Trophoblast cell (in vitro differentiated cells and primary cell): Measurements from ENCODE around the gene PLPPR3.

ENCODE experiments used
- DNase-seq, 2 donors: peaks; one replicate each; pipeline ENCODE4 v3.0.0-alpha.2; 2016
- H2AFZ ChIP-seq: 2 replicates; pipeline ENCODE4 v1.6.1; 2013; ENCODE audit warnings: low read length, moderate library complexity, mild to moderate bottlenecking; ENCODE audit not compliant: insufficient read depth, poor library complexity
- H2AK5ac ChIP-seq: 2 replicates; pipeline ENCODE4 v1.6.1; 2013; ENCODE audit warnings: mild to moderate bottlenecking, low read length
- H2BK120ac ChIP-seq: 2 replicates; pipeline ENCODE4 v1.6.1; 2013; ENCODE audit warnings: low read length, mild to moderate bottlenecking, moderate library complexity; ENCODE audit not compliant: insufficient read depth, poor library complexity
- H2BK12ac ChIP-seq: 2 replicates; pipeline ENCODE4 v1.6.1; 2013; ENCODE audit warnings: mild to moderate bottlenecking, low read length, moderate library complexity
- H2BK5ac ChIP-seq: 2 replicates; pipeline ENCODE4 v1.6.1; 2013; ENCODE audit warnings: low read length, low read depth, moderate library complexity, mild to moderate bottlenecking; ENCODE audit not compliant: poor library complexity
- H3K14ac ChIP-seq: 2 replicates; pipeline ENCODE4 v1.6.1; 2013; ENCODE audit warnings: mild to moderate bottlenecking, low read length
- H3K18ac ChIP-seq: 2 replicates; pipeline ENCODE4 v1.6.1; 2013; ENCODE audit warnings: mild to moderate bottlenecking, low read length
- H3K23ac ChIP-seq: 2 replicates; pipeline ENCODE4 v1.6.1; 2013; ENCODE audit warnings: low read length
- H3K27ac ChIP-seq: 2 replicates; pipeline ENCODE4 v1.5.1; 2013; ENCODE audit warnings: low read depth, mild to moderate bottlenecking, inconsistent platforms, low read length, moderate library complexity
- H3K27me3 ChIP-seq: 2 replicates; pipeline ENCODE4 v1.6.1; 2013; ENCODE audit warnings: inconsistent platforms, mild to moderate bottlenecking, low read length, moderate library complexity; ENCODE audit not compliant: insufficient read depth
- H3K36me3 ChIP-seq, 2 experiments: 1 replicate in 1 of 2; 2 replicates in 1 of 2; pipeline ENCODE4 v1.6.1; 2013; ENCODE audit warnings: low read length in 2 of 2, mild to moderate bottlenecking in 2 of 2, moderate library complexity in 1 of 2; ENCODE audit not compliant: insufficient read depth in 2 of 2, control insufficient read depth in 1 of 2
- H3K4ac ChIP-seq: 2 replicates; pipeline ENCODE4 v1.6.1; 2013; ENCODE audit warnings: low read depth, mild to moderate bottlenecking, low read length, moderate library complexity
- H3K4me1 ChIP-seq, 2 experiments: 1 replicate in 1 of 2; 2 replicates in 1 of 2; pipeline ENCODE4 v1.6.1; 2013; ENCODE audit warnings: low read length in 2 of 2, mild to moderate bottlenecking in 2 of 2, moderate library complexity in 1 of 2; ENCODE audit not compliant: insufficient read depth in 2 of 2, control insufficient read depth in 1 of 2
- H3K4me2 ChIP-seq: 2 replicates; pipeline ENCODE4 v1.6.1; 2013; ENCODE audit warnings: inconsistent platforms, mild to moderate bottlenecking, low read length, moderate library complexity
- H3K4me3 ChIP-seq: 2 replicates; pipeline ENCODE4 v1.5.1; 2013; ENCODE audit warnings: mild to moderate bottlenecking, low read depth, low read length, inconsistent platforms
- H3K79me1 ChIP-seq: one replicate; pipeline ENCODE4 v1.6.1; 2013; ENCODE audit warnings: low read length
- H3K79me2 ChIP-seq: 2 replicates; pipeline ENCODE4 v1.6.1; 2013; ENCODE audit warnings: low read length, mild to moderate bottlenecking; ENCODE audit not compliant: control insufficient read depth, insufficient read depth, poor library complexity
- H3K9ac ChIP-seq: 2 replicates; pipeline ENCODE4 v1.6.1; 2013; ENCODE audit warnings: mild to moderate bottlenecking, low read length
- H3K9me3 ChIP-seq: 2 replicates; pipeline ENCODE4 v1.6.1; 2013; ENCODE audit warnings: low read depth, mild to moderate bottlenecking, control low read depth, inconsistent platforms, low read length; ENCODE audit not compliant: insufficient read depth
- H4K12ac ChIP-seq: 2 replicates; pipeline ENCODE4 v1.6.1; 2013; ENCODE audit warnings: low read depth, mild to moderate bottlenecking, low read length, moderate library complexity
- H4K8ac ChIP-seq: 2 replicates; pipeline ENCODE4 v1.6.1; 2013; ENCODE audit warnings: low read depth, mild to moderate bottlenecking, low read length, moderate library complexity
- H4K91ac ChIP-seq: one replicate; pipeline ENCODE4 v1.6.1; 2013; ENCODE audit warnings: low read depth, mild to moderate bottlenecking, low read length, moderate library complexity
- WGBS: extraction: QIAGEN DNeasy Blood & Tissue Kit; methylation state at CpG from one replicate; pipeline ENCODE4 v1.1.7; 2013; ENCODE audit warnings: missing lambda C conversion rate; ENCODE audit not compliant: insufficient read length, insufficient coverage; ENCODE audit errors: extremely low coverage; 5-methylcytosine and 5-hydroxymethylcytosine counted together

Gene PLPPR3

DNA sequence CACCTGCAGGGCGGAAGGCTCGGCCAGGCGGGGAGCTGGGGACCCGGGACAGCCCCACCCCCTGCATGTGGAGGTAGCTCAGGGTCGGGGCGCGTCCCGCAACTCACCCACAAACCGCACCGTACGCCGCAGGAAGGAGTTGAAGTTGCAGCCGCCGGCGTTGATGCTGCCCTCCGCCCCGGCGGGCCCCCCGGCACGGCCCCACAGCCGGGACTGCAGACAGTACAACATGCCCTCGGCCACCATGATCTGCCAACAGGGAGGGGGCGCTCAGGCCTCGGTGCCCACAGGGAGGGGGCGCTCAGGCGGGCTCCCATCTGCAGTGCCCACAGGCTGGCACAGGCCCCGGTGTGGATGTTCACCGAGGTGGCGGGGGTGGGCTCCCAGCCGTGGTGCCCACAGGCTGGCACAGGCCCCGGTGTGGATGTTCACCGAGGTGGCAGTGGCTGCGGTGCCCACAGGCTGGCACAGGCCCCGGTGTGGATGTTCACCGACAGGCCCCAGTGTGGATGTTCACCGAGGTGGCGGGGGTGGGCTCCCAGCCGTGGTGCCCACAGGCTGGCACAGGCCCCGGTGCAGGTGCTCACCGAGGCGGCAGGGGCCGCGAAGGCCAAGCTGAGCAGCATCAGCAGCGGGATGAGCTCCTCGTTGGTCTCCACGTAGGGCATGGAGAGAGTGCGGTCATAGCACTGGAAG, 6.5 kb downstream of the PLPPR3 start:
- H3K23ac ChIP-seq, result no peak overlapping the region
- no peak overlapping the region for H2BK12ac ChIP-seq
- no peak overlapping the region for H4K91ac ChIP-seq
- no peak overlapping the region for H2BK120ac ChIP-seq
- H3K18ac ChIP-seq, result no peak overlapping the region
- no peak overlapping the region for H4K12ac ChIP-seq
- H2BK5ac ChIP-seq, result no peak overlapping the region
- H3K27ac ChIP-seq, result no peak overlapping the region
- no peak overlapping the region for H3K14ac ChIP-seq
- H3K4ac ChIP-seq, result no peak overlapping the region
- H3K4me1 ChIP-seq, result no peaks in the 10 kb centered on the region
- DNase-seq, result no peak
- H3K4me2 ChIP-seq, result no peak overlapping the region
- H3K4me3 ChIP-seq, result no peak overlapping the region
- H4K8ac ChIP-seq, result no peak overlapping the region
- H2AFZ ChIP-seq, result no peak overlapping the region
- peaks cover 6% of the 10 kb centered on the region for H3K9me3 ChIP-seq
- WGBS, result no CpG with 5 or more reads among the region's 47 CpGs
- H3K27me3 ChIP-seq, result no peaks in the 10 kb centered on the region
- H2AK5ac ChIP-seq, result no peak overlapping the region
- no peak overlapping the region for H3K9ac ChIP-seq
- H3K36me3 ChIP-seq, result peaks cover 48 to 63% of the 10 kb centered on the region in 2 experiments
- H3K79me1 ChIP-seq, result no peaks in the 10 kb centered on the region
- no peaks in the 10 kb centered on the region for H3K79me2 ChIP-seq

DNA sequence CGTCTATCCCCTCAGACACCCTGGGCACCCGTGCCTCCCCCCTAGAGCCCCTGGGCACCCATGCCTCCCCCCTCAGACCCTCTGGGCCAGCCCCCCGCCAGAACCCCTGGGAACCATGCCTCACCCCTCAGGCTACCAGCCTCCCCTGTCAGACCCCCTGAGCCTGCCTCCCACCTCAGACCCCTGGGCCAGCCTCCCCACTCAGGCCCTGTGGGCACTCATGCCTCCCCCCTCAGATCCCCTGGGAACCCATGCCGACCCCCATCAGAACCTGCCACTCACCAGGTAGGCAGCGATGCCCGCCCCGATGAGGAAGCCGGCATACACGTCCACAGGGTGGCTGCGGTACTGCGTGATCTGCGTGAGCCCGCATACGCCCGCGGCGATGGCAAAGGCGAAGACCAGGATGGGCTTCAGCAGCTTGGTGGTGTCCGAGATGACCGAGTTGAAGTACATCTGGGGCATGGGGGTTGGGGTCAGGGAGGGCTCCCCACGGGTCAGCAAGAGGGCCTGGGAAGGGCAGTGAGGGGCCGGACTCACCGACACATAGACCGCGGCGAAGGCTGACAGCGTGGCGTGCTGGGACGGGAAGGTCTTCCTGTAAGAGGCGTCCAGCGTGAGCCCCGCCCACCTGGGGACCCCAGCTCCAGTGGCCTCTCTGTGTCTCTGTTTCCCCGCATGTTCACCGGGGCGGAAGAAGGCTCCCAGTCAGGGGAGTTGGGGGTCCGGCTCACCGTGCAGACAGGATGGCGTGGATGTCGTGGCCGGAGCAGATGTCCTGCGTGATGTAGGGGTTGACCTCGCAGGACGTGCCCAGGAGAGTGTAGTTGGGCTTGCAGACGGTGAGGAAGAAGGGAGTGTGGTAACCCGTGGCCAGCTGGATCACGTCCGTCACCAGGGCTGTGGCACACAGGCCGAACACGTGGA, 7.3 kb downstream of the PLPPR3 start:
- Histone ChIP-seq H2BK5ac (no peak overlapping the region), H3K18ac (no peak overlapping the region), H2BK12ac (no peak overlapping the region), H2BK120ac (no peak overlapping the region), H2AK5ac (no peak overlapping the region), H4K8ac (no peak overlapping the region), H3K36me3 (peaks cover 56 to 71% of the 10 kb centered on the region in 2 experiments), H3K79me2 (no peaks in the 10 kb centered on the region), H2AFZ (no peak overlapping the region), H3K23ac (no peak overlapping the region), H4K12ac (no peak overlapping the region), H3K4ac (no peak overlapping the region), H3K14ac (no peak overlapping the region), H3K4me2 (no peak overlapping the region), H3K9ac (no peak overlapping the region), H3K4me3 (no peak overlapping the region), H3K9me3 (peaks cover 6% of the 10 kb centered on the region), H3K4me1 (no peaks in the 10 kb centered on the region), H4K91ac (no peak overlapping the region), H3K27me3 (no peaks in the 10 kb centered on the region), H3K27ac (no peak overlapping the region), H3K79me1 (no peaks in the 10 kb centered on the region)
- peak in 1 of 2 donors; percentile 48 for DNase-seq
- WGBS, result no CpG with 5 or more reads among the region's 49 CpGs

DNA sequence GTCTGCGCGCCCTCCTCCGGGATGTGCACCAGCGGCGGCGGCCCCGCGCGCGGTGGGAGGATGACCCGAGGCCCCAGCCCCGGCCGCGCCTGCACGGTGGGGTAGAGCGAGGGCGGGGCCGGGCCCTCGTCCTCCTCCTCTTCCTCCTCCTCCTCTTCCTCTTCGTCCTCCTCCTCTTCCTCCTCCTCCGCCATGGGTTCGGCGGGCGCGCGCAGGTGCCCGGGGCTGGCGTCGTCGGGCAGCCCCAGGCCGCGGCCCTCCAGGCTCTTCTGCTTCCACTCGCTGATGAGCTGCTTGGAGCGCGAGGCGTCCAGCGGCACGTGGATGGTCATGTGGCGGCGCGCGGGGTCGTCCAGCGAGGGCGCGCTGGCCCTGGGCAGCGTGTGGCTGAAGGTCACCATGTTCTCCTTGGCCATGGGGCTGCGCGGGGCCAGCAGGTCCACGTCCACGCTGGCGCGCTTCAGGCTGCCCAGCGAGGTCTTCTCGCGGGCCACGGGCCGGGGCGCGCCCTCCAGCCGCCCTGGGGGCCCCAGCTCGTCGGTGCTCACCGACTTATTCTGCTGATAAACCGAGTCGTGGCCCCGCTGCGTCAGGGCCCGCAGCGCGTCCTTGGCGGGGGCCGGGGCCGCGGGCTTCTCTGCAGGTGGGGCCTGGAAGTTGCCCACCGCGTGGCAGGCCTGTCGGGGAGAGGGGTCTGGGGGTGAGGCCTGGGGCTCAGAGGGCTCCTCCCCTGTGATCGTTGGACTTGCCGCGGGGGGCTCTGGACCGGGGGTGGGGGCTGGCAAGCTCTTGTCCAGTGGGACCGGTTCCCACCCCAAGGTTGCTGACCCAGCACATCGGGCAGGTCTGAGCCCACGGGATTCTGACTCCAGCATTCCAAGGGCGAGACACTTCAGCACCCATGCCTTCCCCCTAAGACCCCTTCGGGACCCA, 8.3 kb downstream of the PLPPR3 start:
- Histone ChIP-seq H3K9me3 (peaks cover 6% of the 10 kb centered on the region), H3K18ac (no peak overlapping the region), H3K27ac (no peak overlapping the region), H3K4me2 (no peak overlapping the region), H2BK12ac (no peak overlapping the region), H3K23ac (no peak overlapping the region), H2AFZ (no peak overlapping the region), H2AK5ac (no peak overlapping the region), H3K14ac (no peak overlapping the region), H3K4me1 (no peaks in the 10 kb centered on the region), H2BK120ac (no peak overlapping the region), H3K27me3 (no peaks in the 10 kb centered on the region), H3K36me3 (peaks cover 65 to 80% of the 10 kb centered on the region in 2 experiments), H3K79me2 (no peaks in the 10 kb centered on the region), H2BK5ac (no peak overlapping the region), H4K12ac (no peak overlapping the region), H3K79me1 (no peaks in the 10 kb centered on the region), H4K91ac (no peak overlapping the region), H3K4ac (no peak overlapping the region), H3K9ac (no peak overlapping the region), H4K8ac (no peak overlapping the region), H3K4me3 (peak overlapping the region; percentile 26)
- peak in 1 of 2 donors; percentile 39 for DNase-seq
- no CpG with 5 or more reads among the region's 87 CpGs for WGBS

DNA sequence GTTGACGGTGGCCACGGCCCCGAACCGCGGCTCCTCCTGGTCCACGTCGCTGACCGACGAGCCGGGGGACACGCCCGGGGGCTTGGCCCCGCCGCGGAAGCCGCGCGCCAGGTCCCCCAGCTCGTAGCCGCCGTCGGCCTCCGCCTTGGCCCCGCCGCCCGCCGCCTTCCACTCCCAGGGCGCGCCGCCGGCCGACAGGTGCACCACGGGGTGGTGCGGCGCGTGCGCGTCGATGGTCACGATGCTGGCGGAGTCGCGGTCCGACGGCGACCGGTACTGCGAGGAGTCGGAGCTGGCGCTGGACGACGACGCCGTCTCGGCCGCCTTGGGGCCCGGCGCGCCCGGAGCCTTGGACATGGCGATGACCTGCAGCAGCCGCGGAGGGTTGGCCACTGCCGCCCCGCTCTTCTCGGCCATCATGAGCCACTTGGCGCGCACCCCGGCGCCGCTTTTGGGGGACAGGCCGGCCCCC, 9.0 kb downstream of the PLPPR3 start:
- Histone ChIP-seq H2AK5ac (no peak overlapping the region), H4K12ac (no peak overlapping the region), H3K79me1 (no peaks in the 10 kb centered on the region), H2AFZ (no peak overlapping the region), H2BK120ac (no peak overlapping the region), H3K9ac (no peak overlapping the region), H3K79me2 (no peaks in the 10 kb centered on the region), H2BK12ac (no peak overlapping the region), H3K4me3 (no peak overlapping the region), H4K91ac (no peak overlapping the region), H3K36me3 (peaks cover 72 to 87% of the 10 kb centered on the region in 2 experiments), H2BK5ac (no peak overlapping the region), H3K27me3 (no peaks in the 10 kb centered on the region), H3K23ac (no peak overlapping the region), H3K27ac (no peak overlapping the region), H3K4me2 (no peak overlapping the region), H3K18ac (no peak overlapping the region), H3K9me3 (peaks cover 10% of the 10 kb centered on the region), H4K8ac (no peak overlapping the region), H3K14ac (no peak overlapping the region), H3K4me1 (no peaks in the 10 kb centered on the region), H3K4ac (no peak overlapping the region)
- no CpG with 5 or more reads among the region's 72 CpGs for WGBS
- DNase-seq, result peak in 1 of 2 donors; percentile 52
